IMR-90 (cell line): ENCODE results near the gene KDM4B. TPM values are rescaled to one million over a fixed set of nuclear protein-coding genes. Genes with fewer than 3 reads are reported as not detected.
A peak's percentile ranks its signal among the peaks of the same experiment; 100 is the strongest.

Experiments used
- ATAC-seq: fragments of 200-7000 bp; cut with Tn5 transposase; 2 replicates; pipeline ENCODE4 v1.9.1; 2020; ENCODE audit warnings: low read depth, mild to moderate bottlenecking, moderate library complexity
- BruUV-seq: library from RNA; stranded (reverse); fragments of 400-500 nt; replicated peaks from 2 replicates; lab custom pipeline; 2021; lab: Mats Ljungman, UMichigan
- CTCF ChIA-PET: fragments of 300-600 bp; formaldehyde crosslinking; extraction: SDS; loops from one replicate; lab custom pipeline; 2021; ENCODE audit warnings: antibody characterized with exemption; lab: Yijun Ruan, JAX
- POLR2A ChIA-PET: fragments of 300-600 bp; sonication (Branson Sonifier 250); formaldehyde crosslinking; loops from one replicate; lab custom pipeline; 2022; ENCODE audit warnings: antibody characterized with exemption; ENCODE audit not compliant: unreplicated experiment; lab: Charles Lee
- DNase-seq: peaks from one replicate; pipeline ENCODE4 v3.0.0; 2013
- H2AFZ ChIP-seq: replicated peaks from 2 replicates; pipeline ENCODE3; 2013; ENCODE audit warnings: low read length, mild to moderate bottlenecking; ENCODE audit not compliant: poor library complexity
- H2AK5ac ChIP-seq: 2 replicates; pipeline ENCODE4 v1.6.1; 2013; ENCODE audit warnings: low read depth, low read length, inconsistent platforms
- H2AK9ac ChIP-seq: replicated peaks from 2 replicates; pipeline ENCODE3; 2013; ENCODE audit warnings: mild to moderate bottlenecking, low read depth, low read length, moderate library complexity; ENCODE audit not compliant: poor library complexity
- H2BK120ac ChIP-seq: 2 replicates; pipeline ENCODE4 v1.6.1; 2013; ENCODE audit warnings: low read depth, low read length, inconsistent platforms
- H2BK15ac ChIP-seq: 3 replicates; pipeline ENCODE4 v1.6.1; 2013; ENCODE audit warnings: low read depth, low read length, inconsistent platforms
- H2BK20ac ChIP-seq: 2 replicates; pipeline ENCODE4 v1.6.1; 2013; ENCODE audit warnings: low read depth, mild to moderate bottlenecking, inconsistent platforms, low read length, moderate library complexity
- H2BK5ac ChIP-seq: 2 replicates; pipeline ENCODE4 v1.6.1; 2013; ENCODE audit warnings: mild to moderate bottlenecking, low read depth, low read length, inconsistent platforms; ENCODE audit not compliant: poor library complexity, severe bottlenecking
- H3K14ac ChIP-seq: replicated peaks from 2 replicates; pipeline ENCODE4 v1.6.1; 2013; ENCODE audit warnings: low read depth, low read length, inconsistent platforms
- H3K18ac ChIP-seq: 2 replicates; pipeline ENCODE4 v1.6.1; 2013; ENCODE audit warnings: low read depth, low read length, control low read depth
- H3K23ac ChIP-seq: 2 replicates; pipeline ENCODE4 v1.6.1; 2013; ENCODE audit warnings: low read depth, low read length, inconsistent platforms
- H3K27ac ChIP-seq: 2 replicates; pipeline ENCODE4 v1.5.1; 2013; ENCODE audit warnings: mild to moderate bottlenecking, control low read depth, low read length; ENCODE audit not compliant: insufficient read depth
- H3K27me3 ChIP-seq: 2 replicates; pipeline ENCODE4 v1.6.1; 2013; ENCODE audit warnings: low read length; ENCODE audit not compliant: control insufficient read depth, insufficient read depth
- H3K36me3 ChIP-seq: 2 replicates; pipeline ENCODE4 v1.6.1; 2013; ENCODE audit warnings: low read length, mixed read lengths; ENCODE audit not compliant: control insufficient read depth, insufficient read depth
- H3K4ac ChIP-seq: 2 replicates; pipeline ENCODE4 v1.6.1; 2013; ENCODE audit warnings: low read depth, low read length, inconsistent platforms
- H3K4me1 ChIP-seq: 2 replicates; pipeline ENCODE4 v1.6.1; 2013; ENCODE audit warnings: low read length, mixed read lengths; ENCODE audit not compliant: control insufficient read depth, insufficient read depth
- H3K4me2 ChIP-seq: 2 replicates; pipeline ENCODE4 v1.6.1; 2013; ENCODE audit warnings: low read depth, mild to moderate bottlenecking, control low read depth, low read length, moderate library complexity
- H3K4me3 ChIP-seq: 2 replicates; pipeline ENCODE4 v1.5.1; 2013; ENCODE audit warnings: low read depth, mild to moderate bottlenecking, control low read depth, low read length, moderate library complexity; ENCODE audit not compliant: insufficient read depth
- H3K56ac ChIP-seq: 2 replicates; pipeline ENCODE4 v1.6.1; 2013; ENCODE audit warnings: low read length, inconsistent platforms; ENCODE audit not compliant: insufficient read depth; ENCODE audit errors: extremely low read depth
- H3K79me1 ChIP-seq, 2 experiments: 2 replicates each; pipeline ENCODE4 v1.6.1; 2013; ENCODE audit warnings: low read length in 2 of 2, inconsistent platforms in 1 of 2, low read depth in 1 of 2
- H3K9ac ChIP-seq: 2 replicates; pipeline ENCODE4 v1.6.1; 2013; ENCODE audit warnings: low read depth, low read length, control low read depth
- H3K9me1 ChIP-seq: 2 replicates; pipeline ENCODE4 v1.6.1; 2013; ENCODE audit warnings: low read length, inconsistent platforms; ENCODE audit not compliant: insufficient read depth
- H3K9me3 ChIP-seq: 2 replicates; pipeline ENCODE4 v1.6.1; 2013; ENCODE audit warnings: low read length; ENCODE audit not compliant: control insufficient read depth, insufficient read depth
- H4K20me1 ChIP-seq: 2 replicates; pipeline ENCODE4 v1.6.1; 2013; ENCODE audit warnings: low read length, inconsistent platforms; ENCODE audit not compliant: insufficient read depth
- H4K5ac ChIP-seq: 2 replicates; pipeline ENCODE4 v1.6.1; 2013; ENCODE audit warnings: mild to moderate bottlenecking, low read depth, low read length, control low read depth
- H4K8ac ChIP-seq, 2 experiments: 2 replicates each; pipeline ENCODE4 v1.6.1; 2013; ENCODE audit warnings: low read depth in 2 of 2, low read length in 2 of 2, control low read depth in 1 of 2, inconsistent platforms in 1 of 2
- H4K91ac ChIP-seq: 2 replicates; pipeline ENCODE4 v1.6.1; 2013; ENCODE audit warnings: low read depth, low read length, inconsistent platforms; ENCODE audit not compliant: insufficient read depth
- BHLHE40 ChIP-seq: fragments of 150-350 bp; IDR thresholded peaks from 2 replicates; pipeline ENCODE4 v1.6.1; 2016; ENCODE audit warnings: mild to moderate bottlenecking, low read depth, low read length
- CEBPB ChIP-seq: IDR thresholded peaks from 2 replicates; pipeline ENCODE4 v1.6.1; 2012; ENCODE audit warnings: low read depth, low read length, improper control_type of control experiment
- CHD1 ChIP-seq: IDR thresholded peaks from 2 replicates; pipeline ENCODE4 v1.6.1; 2012; ENCODE audit warnings: low read depth, low read length, improper control_type of control experiment
- ELK1 ChIP-seq: fragments of 150-350 bp; IDR thresholded peaks from 2 replicates; pipeline ENCODE4 v1.6.1; 2016; ENCODE audit warnings: low read depth, mild to moderate bottlenecking, low read length, moderate library complexity, borderline replicate concordance
- FOS ChIP-seq: fragments of 150-350 bp; IDR thresholded peaks from 2 replicates; pipeline ENCODE4 v1.6.1; 2016; ENCODE audit warnings: low read depth, low read length
- MAFK ChIP-seq: IDR thresholded peaks from 2 replicates; pipeline ENCODE4 v1.6.1; 2012; ENCODE audit warnings: low read depth, low read length, improper control_type of control experiment
- MAZ ChIP-seq: IDR thresholded peaks from 2 replicates; pipeline ENCODE4 v1.6.1; 2012; ENCODE audit warnings: low read depth, mild to moderate bottlenecking, low read length, improper control_type of control experiment, moderate library complexity, borderline replicate concordance
- NFE2L2 ChIP-seq: fragments of 150-350 bp; IDR thresholded peaks from 2 replicates; pipeline ENCODE4 v1.6.1; 2016; ENCODE audit warnings: low read depth, mild to moderate bottlenecking, low read length
- POLR2A ChIP-seq: IDR thresholded peaks from 2 replicates; pipeline ENCODE4 v1.6.1; 2012; ENCODE audit warnings: mild to moderate bottlenecking, low read depth, low read length
- RAD21 ChIP-seq: IDR thresholded peaks from 2 replicates; pipeline ENCODE4 v1.6.1; 2012; ENCODE audit warnings: low read length, improper control_type of control experiment
- RCOR1 ChIP-seq: IDR thresholded peaks from 2 replicates; pipeline ENCODE4 v1.6.1; 2012; ENCODE audit warnings: mild to moderate bottlenecking, low read length, improper control_type of control experiment; ENCODE audit not compliant: insufficient replicate concordance
- RFX5 ChIP-seq: IDR thresholded peaks from 2 replicates; pipeline ENCODE4 v1.8.0; 2012; ENCODE audit warnings: low read depth, mild to moderate bottlenecking, low read length, moderate library complexity
- SMC3 ChIP-seq: fragments of 150-350 bp; IDR thresholded peaks from 2 replicates; pipeline ENCODE4 v1.6.1; 2016; ENCODE audit warnings: low read depth, mild to moderate bottlenecking, antibody characterized with exemption, low read length, moderate library complexity
- USF2 ChIP-seq: fragments of 150-350 bp; IDR thresholded peaks from 2 replicates; pipeline ENCODE4 v1.6.1; 2017; ENCODE audit warnings: mild to moderate bottlenecking, antibody characterized with exemption, low read length, low read depth
- WGBS, 2 experiments: methylation state at CpG; one replicate each; pipeline versions ENCODE4 v1.1.5 to v1.1.7; 2013; ENCODE audit warnings: missing lambda C conversion rate in 2 of 2; ENCODE audit not compliant: insufficient read length in 1 of 2; ENCODE audit errors: extremely low coverage in 2 of 2; 5-methylcytosine and 5-hydroxymethylcytosine counted together
- dilution Hi-C: fragments of 300-500 bp; cut with HindIII; formaldehyde crosslinking; loops from one replicate; pipeline ENCODE4 v1.14.3; 2018; ENCODE audit warnings: low sequenced_read_pairs; ENCODE audit not compliant: unreplicated experiment
- in situ Hi-C: fragments of 300-500 bp; cut with MboI; formaldehyde crosslinking; loops from 3 replicates; pipeline ENCODE4 v1.14.3; 2019; ENCODE audit warnings: low sequenced_read_pairs, inconsistent platforms, mixed read lengths
- intact Hi-C: fragments of 100-400 bp; cut with micrococcal nuclease; formaldehyde crosslinking; loops from 2 replicates; pipeline ENCODE4 v1.10.0; 2022
- polyA plus RNA-seq, 3 experiments: library from polyadenylated mRNA; depleted of rRNA; stranded (reverse); fragments of >200 nt; gene quantifications; 2 replicates each; pipeline ENCODE4 v1.2.3, GENCODE V29; 2012; ENCODE audit warnings: low replicate concordance in 1 of 3
- total RNA-seq: library from RNA; depleted of rRNA; stranded (reverse); fragments of >200 nt; gene quantifications from 2 replicates; pipeline ENCODE4 v1.2.3, GENCODE V29; 2012
- TF ChIP-seq, protein P1 (sequence below): conservative IDR thresholded peaks from 2 replicates; pipeline ENCODE4 v1.5.1; 2012; ENCODE audit warnings: mild to moderate bottlenecking, low read depth, low read length, improper control_type of control experiment

KDM4B gene
- total and polyA plus RNA-seq, 2 of the 4 experiments (the other 2 are of a cell fraction) = 5.0 to 17.9 TPM

GRCh38 chr19:5147074-5147977, 178.4 kb downstream of the KDM4B start:
- Histone ChIP-seq H2AK5ac (no peak overlapping the region), H2BK20ac (no peak overlapping the region), H3K4me2 (no peak overlapping the region), H2AFZ (no peak overlapping the region), H3K18ac (no peak overlapping the region), H3K4me3 (no peak overlapping the region), H3K27me3 (no peaks in the 10 kb centered on the region), H2BK5ac (no peak overlapping the region), H4K91ac (no peak overlapping the region), H3K79me1 (no peaks in the 10 kb centered on the region; a peak in 1 of 4 replicates), H2BK15ac (no peak overlapping the region), H2BK120ac (no peak overlapping the region), H2AK9ac (peak overlapping the region; percentile 55), H4K5ac (no peak overlapping the region), H3K56ac (no peak overlapping the region), H3K36me3 (peaks cover 54% of the 10 kb centered on the region), H3K4ac (no peak overlapping the region), H3K9ac (no peak overlapping the region), H3K14ac (no peak overlapping the region), H3K9me3 (no peaks in the 10 kb centered on the region), H3K4me1 (no peaks in the 10 kb centered on the region), H3K23ac (no peak overlapping the region), H4K8ac (no peak overlapping the region), H3K27ac (no peak overlapping the region), H4K20me1 (no peaks in the 10 kb centered on the region), H3K9me1 (no peaks in the 10 kb centered on the region; the same call in 1 of the 2 replicates)
- ATAC-seq = no peak
- ChIA-PET POLR2A (no interaction called here), CTCF (no interaction called here)
- in situ Hi-C loops = no loop called here
- 98% methylated on average over 11 of the region's 31 CpGs; no CpG with 5 or more reads in 1 of the 2 experiments for WGBS, 2 experiments
- DNase-seq = no peak
- intact Hi-C loops = no loop called here
- BruUV-seq = no TSS peak
- dilution Hi-C loops = no loop called here
- TF ChIP-seq POLR2A = no peak
- TF ChIP-seq ELK1 = no peak
- TF ChIP-seq MAZ = no peak
- TF ChIP-seq FOS = no peak
- TF ChIP-seq RFX5 = no peak
- TF ChIP-seq RAD21 = no peak
- no peak for TF ChIP-seq CHD1
- TF ChIP-seq MAFK = no peak
- TF ChIP-seq SMC3 = no peak
- no peak for TF ChIP-seq CEBPB
- TF ChIP-seq RCOR1 = no peak
- TF ChIP-seq NFE2L2 = no peak
- no peak for TF ChIP-seq BHLHE40
- no peak for TF ChIP-seq USF2
- TF ChIP-seq, protein P1, sequence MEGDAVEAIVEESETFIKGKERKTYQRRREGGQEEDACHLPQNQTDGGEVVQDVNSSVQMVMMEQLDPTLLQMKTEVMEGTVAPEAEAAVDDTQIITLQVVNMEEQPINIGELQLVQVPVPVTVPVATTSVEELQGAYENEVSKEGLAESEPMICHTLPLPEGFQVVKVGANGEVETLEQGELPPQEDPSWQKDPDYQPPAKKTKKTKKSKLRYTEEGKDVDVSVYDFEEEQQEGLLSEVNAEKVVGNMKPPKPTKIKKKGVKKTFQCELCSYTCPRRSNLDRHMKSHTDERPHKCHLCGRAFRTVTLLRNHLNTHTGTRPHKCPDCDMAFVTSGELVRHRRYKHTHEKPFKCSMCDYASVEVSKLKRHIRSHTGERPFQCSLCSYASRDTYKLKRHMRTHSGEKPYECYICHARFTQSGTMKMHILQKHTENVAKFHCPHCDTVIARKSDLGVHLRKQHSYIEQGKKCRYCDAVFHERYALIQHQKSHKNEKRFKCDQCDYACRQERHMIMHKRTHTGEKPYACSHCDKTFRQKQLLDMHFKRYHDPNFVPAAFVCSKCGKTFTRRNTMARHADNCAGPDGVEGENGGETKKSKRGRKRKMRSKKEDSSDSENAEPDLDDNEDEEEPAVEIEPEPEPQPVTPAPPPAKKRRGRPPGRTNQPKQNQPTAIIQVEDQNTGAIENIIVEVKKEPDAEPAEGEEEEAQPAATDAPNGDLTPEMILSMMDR = no peak
